ENCODE measurements around the gene SCNN1A. TPM values are rescaled to one million over a fixed set of nuclear protein-coding genes. Genes with fewer than 3 reads are reported as not detected.

SCNN1A gene
- total RNA-seq, 1 experiment from 2014 or later, result 17.1 TPM

GRCh38 chr12:6321905-6322304 is 53.5 kb downstream of the SCNN1A start:
- no peak for DNase-seq (ENCODE audit: low read depth, low spot score)
- POLR2A ChIA-PET, result interaction anchor here (0.5 kb wide), 1 partner anchor 27 kb away, joined by 4 read pairs; no protein-coding TSS in a partner anchor

GRCh38 chr12:6319446-6319845 is 55.9 kb downstream of the SCNN1A start:
- ATAC-seq (no peak), DNase-seq (ENCODE audit: low read depth, low spot score) (no peak)
- Histone ChIP-seq H3K4me3 (ENCODE audit: low read depth in 2 of 2, low read length in 2 of 2) (no peak overlapping the region), H3K27me3 (ENCODE audit: control insufficient read depth, insufficient read depth, low read length) (no peaks in the 10 kb centered on the region), H3K4me1 (ENCODE audit: control insufficient read depth, insufficient read depth, low read length) (peaks cover 24% of the 10 kb centered on the region), H3K36me3 (ENCODE audit: control insufficient read depth, insufficient read depth, low read length) (no peaks in the 10 kb centered on the region), H3K9me3 (ENCODE audit: control insufficient read depth, insufficient read depth, low read depth, low read length) (no peaks in the 10 kb centered on the region), H3K27ac (ENCODE audit: low read length) (no peak overlapping the region)
- in situ Hi-C loops (cut with HindIII; ENCODE audit: low pct_unique_long_range_greater_than_20kb, low sequenced_read_pairs) (no loop called here), intact Hi-C loops (cut with micrococcal nuclease; ENCODE audit: unreplicated experiment) (no loop called here)
- no TSS peak for BruUV-seq (replicated peaks)
- POLR2A ChIA-PET, result no interaction called here
- CTCF ChIA-PET, result no interaction called here
- no peak for TF ChIP-seq POLR2AphosphoS5 (IDR thresholded peaks at IDR 0.05; ENCODE audit: low read depth, low read length)
- TF ChIP-seq TCF7L2 (IDR thresholded peaks at IDR 0.05; ENCODE audit: low read depth, low read length), result no peak
- no peak for TF ChIP-seq SIN3A (IDR thresholded peaks at IDR 0.05; ENCODE audit: borderline replicate concordance, insufficient read depth, low read depth, low read length)
- TF ChIP-seq REST (IDR thresholded peaks at IDR 0.05; ENCODE audit: insufficient read depth in 1 of 2, low read depth in 2 of 2, low read length in 1 of 2), result no peak
- TF ChIP-seq CTCF (IDR thresholded peaks at IDR 0.05), result no peak

More at GRCh38 chr12:6321905-6322304, 53.5 kb downstream of the SCNN1A start:
- H3K4me3 ChIP-seq (ENCODE audit: low read depth in 2 of 2, low read length in 2 of 2), result no peak overlapping the region
- CTCF ChIA-PET, result interaction anchor here (1.5 kb wide), 1 partner anchor 144 kb away, joined by 4 read pairs; no protein-coding TSS in a partner anchor
- H3K36me3 ChIP-seq (ENCODE audit: control insufficient read depth, insufficient read depth, low read length), result no peaks in the 10 kb centered on the region
- H3K4me1 ChIP-seq (ENCODE audit: control insufficient read depth, insufficient read depth, low read length), result peaks cover 43% of the 10 kb centered on the region
- in situ Hi-C loops (cut with HindIII; ENCODE audit: low pct_unique_long_range_greater_than_20kb, low sequenced_read_pairs), result no loop called here
- no peak for ATAC-seq
- H3K9me3 ChIP-seq (ENCODE audit: control insufficient read depth, insufficient read depth, low read depth, low read length), result no peaks in the 10 kb centered on the region
- no peaks in the 10 kb centered on the region for H3K27me3 ChIP-seq (ENCODE audit: control insufficient read depth, insufficient read depth, low read length)
- peak overlapping the region; percentile 82; the same call in 1 of the 2 replicates for H3K27ac ChIP-seq (ENCODE audit: low read length)
- TF ChIP-seq SIN3A (IDR thresholded peaks at IDR 0.05; ENCODE audit: borderline replicate concordance, insufficient read depth, low read depth, low read length) (no peak), REST (IDR thresholded peaks at IDR 0.05; ENCODE audit: insufficient read depth in 1 of 2, low read depth in 2 of 2, low read length in 1 of 2) (no peak), CTCF (IDR thresholded peaks at IDR 0.05) (no peak), TCF7L2 (IDR thresholded peaks at IDR 0.05; ENCODE audit: low read depth, low read length) (no peak), POLR2AphosphoS5 (IDR thresholded peaks at IDR 0.05; ENCODE audit: low read depth, low read length) (no peak)
- no TSS peak for BruUV-seq (replicated peaks)
- intact Hi-C loops (cut with micrococcal nuclease; ENCODE audit: unreplicated experiment), result no loop called here
